ENCODE data around the gene HOXA11.
A peak's percentile ranks its signal among the peaks of the same experiment; 100 is the strongest.

The HOXA11 gene

GRCh38 chr7:27156508-27156898 lies 28.5 kb downstream of the HOXA11 start, which contains the start of gene HOXA7:
Gene HOXA7 (minus strand): TSS chr7:27156675. CDS start chr7:27156545, 130 bp downstream.
- no peak for DNase-seq

- DNase-seq: no peak
Measured at GRCh38 chr7:27155816-27156507, 29.1 kb downstream of the HOXA11 start.

GRCh38 chr7:27154901-27155815 lies 29.9 kb downstream of the HOXA11 start:
- no peak for DNase-seq

- DNase-seq: no peak
Measured at GRCh38 chr7:27154369-27154768, 30.7 kb downstream of the HOXA11 start.

GRCh38 chr7:27153526-27153925 lies 31.5 kb downstream of the HOXA11 start:
- no peak for DNase-seq

GRCh38 chr7:27152816-27153442 lies 32.1 kb downstream of the HOXA11 start:
- no peak for DNase-seq

GRCh38 chr7:27151931-27152815 lies 32.9 kb downstream of the HOXA11 start, which contains the start of gene HOXA3:
Gene HOXA3 (minus strand): TSS chr7:27152583. CDS start chr7:27110640, 41,943 bp downstream.
- DNase-seq: no peak

- DNase-seq: no peak
Measured at GRCh38 chr7:27151341-27151930, 33.6 kb downstream of the HOXA11 start.

- DNase-seq: peak; percentile 51
Measured at GRCh38 chr7:27150568-27151340, 34.3 kb downstream of the HOXA11 start.

- DNase-seq: no peak
Measured at GRCh38 chr7:27149842-27150567, 35.0 kb downstream of the HOXA11 start.

GRCh38 chr7:27148756-27149641 lies 36.0 kb downstream of the HOXA11 start:
- no peak for DNase-seq

GRCh38 chr7:27148031-27148755 lies 36.8 kb downstream of the HOXA11 start:
- DNase-seq: no peak

GRCh38 chr7:27147199-27148030 lies 37.6 kb downstream of the HOXA11 start, which contains the start of gene HOXA6:
Gene HOXA6 (minus strand): TSS chr7:27147774. CDS start chr7:27147749, 25 bp downstream.
- no peak for DNase-seq

- no peak for DNase-seq
Measured at GRCh38 chr7:27146491-27147198, 38.4 kb downstream of the HOXA11 start.

- DNase-seq: no peak
Measured at GRCh38 chr7:27145914-27146412, 39.1 kb downstream of the HOXA11 start.

- no peak for DNase-seq
Measured at GRCh38 chr7:27145165-27145913, 39.7 kb downstream of the HOXA11 start.

Measured in activated gamma-delta T cell treated with Interleukin-2 at 50 U/mL for 16 hours (primary cell).